Neural progenitor cell (in vitro differentiated cells): ENCODE results near the gene FSTL1.

Experiments used
- EZH2 ChIP-seq: fragments of 200-600 bp; sonication (generic); IDR thresholded peaks from 2 replicates; pipeline ENCODE4 v1.6.1; 2017; ENCODE audit warnings: antibody characterized with exemption, mild to moderate bottlenecking, moderate library complexity
- EZH2phosphoT487 ChIP-seq: fragments of 200-600 bp; sonication (generic); IDR thresholded peaks from 2 replicates; pipeline ENCODE4 v1.6.1; 2017; ENCODE audit warnings: antibody characterized with exemption
- TF ChIP-seq, protein P1 (sequence below): fragments of 200-600 bp; sonication (generic); IDR thresholded peaks from 2 replicates; pipeline ENCODE4 v1.5.1; 2017; ENCODE audit warnings: antibody characterized with exemption, mild to moderate bottlenecking

DNA sequence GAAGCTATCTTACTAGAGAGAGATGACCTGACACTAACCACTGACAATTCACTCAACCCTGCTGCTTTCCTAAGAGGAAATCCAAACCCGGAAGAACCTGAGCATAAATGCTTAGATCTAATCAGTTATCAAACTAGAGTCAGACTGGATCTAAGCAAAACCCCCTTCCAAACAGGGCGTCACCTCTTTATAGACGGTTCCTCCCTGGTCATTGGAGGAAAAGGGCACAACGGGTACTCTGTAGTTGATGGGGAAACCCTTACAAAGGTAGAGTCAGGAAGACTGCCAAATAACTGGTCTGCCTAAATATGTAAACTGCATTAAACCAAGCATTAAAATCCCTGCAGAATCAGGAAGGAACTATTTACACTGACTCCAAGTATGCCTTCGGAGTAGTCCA lies 41.3 kb upstream of the FSTL1 start:
- TF ChIP-seq, protein P1, sequence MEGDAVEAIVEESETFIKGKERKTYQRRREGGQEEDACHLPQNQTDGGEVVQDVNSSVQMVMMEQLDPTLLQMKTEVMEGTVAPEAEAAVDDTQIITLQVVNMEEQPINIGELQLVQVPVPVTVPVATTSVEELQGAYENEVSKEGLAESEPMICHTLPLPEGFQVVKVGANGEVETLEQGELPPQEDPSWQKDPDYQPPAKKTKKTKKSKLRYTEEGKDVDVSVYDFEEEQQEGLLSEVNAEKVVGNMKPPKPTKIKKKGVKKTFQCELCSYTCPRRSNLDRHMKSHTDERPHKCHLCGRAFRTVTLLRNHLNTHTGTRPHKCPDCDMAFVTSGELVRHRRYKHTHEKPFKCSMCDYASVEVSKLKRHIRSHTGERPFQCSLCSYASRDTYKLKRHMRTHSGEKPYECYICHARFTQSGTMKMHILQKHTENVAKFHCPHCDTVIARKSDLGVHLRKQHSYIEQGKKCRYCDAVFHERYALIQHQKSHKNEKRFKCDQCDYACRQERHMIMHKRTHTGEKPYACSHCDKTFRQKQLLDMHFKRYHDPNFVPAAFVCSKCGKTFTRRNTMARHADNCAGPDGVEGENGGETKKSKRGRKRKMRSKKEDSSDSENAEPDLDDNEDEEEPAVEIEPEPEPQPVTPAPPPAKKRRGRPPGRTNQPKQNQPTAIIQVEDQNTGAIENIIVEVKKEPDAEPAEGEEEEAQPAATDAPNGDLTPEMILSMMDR = no peak
- TF ChIP-seq EZH2 = no peak
- no peak for TF ChIP-seq EZH2phosphoT487
